Esophagus squamous epithelium (tissue), 5 donors: ENCODE results near the gene HSD17B2. TPM values are rescaled to one million over a fixed set of nuclear protein-coding genes. Genes with fewer than 3 reads are reported as not detected.

Experiments
- DNase-seq: peaks from one replicate; lab custom pipeline; 2025; lab: John Stamatoyannopoulos, UW
- H3K27ac ChIP-seq, 4 donors: fragments of 200-600 bp; sonication (generic); one replicate each; pipeline ENCODE4 v1.5.1; 2016 to 2019; ENCODE audit warnings: mild to moderate bottlenecking in 1 of 4
- H3K27me3 ChIP-seq, 4 donors: fragments of 200-600 bp; sonication (generic); 1 replicate in 3 of 4; 2 replicates in 1 of 4; pipeline versions ENCODE4 v1.5.1 to v1.6.0; 2017 to 2021; ENCODE audit warnings: antibody characterized with exemption in 1 of 4
- H3K36me3 ChIP-seq, 3 donors: fragments of 200-600 bp; sonication (generic); one replicate each; pipeline ENCODE4 v1.5.1; 2016 to 2019
- H3K4me1 ChIP-seq, 3 donors: fragments of 200-600 bp; sonication (generic); one replicate each; pipeline ENCODE4 v1.5.1; 2017 to 2019
- H3K4me3 ChIP-seq, 4 donors: fragments of 200-600 bp; sonication (generic); 1 replicate in 3 of 4; 2 replicates in 1 of 4; pipeline ENCODE4 v1.5.1; 2016 to 2019; ENCODE audit warnings: mild to moderate bottlenecking in 2 of 4, moderate library complexity in 1 of 4
- H3K9me3 ChIP-seq, 3 donors: fragments of 200-600 bp; sonication (generic); one replicate each; pipeline ENCODE4 v1.5.1; 2016 to 2019
- POLR2A ChIP-seq, 4 donors: fragments of 450-650 bp; IDR thresholded peaks; one replicate each; pipeline ENCODE4 v1.6.1; 2017; ENCODE audit warnings: antibody characterized with exemption in 4 of 4, mild to moderate bottlenecking in 4 of 4, moderate library complexity in 3 of 4
- whole genome bisulfite sequencing, 2 donors: methylation state at CpG; one replicate each; pipeline ENCODE4 v1.1.5; 2018; 5-methylcytosine and 5-hydroxymethylcytosine counted together
- intact Hi-C: fragments of 100-400 bp; cut with DNase I; formaldehyde crosslinking; loops from one replicate; pipeline ENCODE4 v1.15.0; 2022
- total RNA-seq, 4 donors: library from RNA; depleted of rRNA; stranded (reverse); fragments of >200 nt; gene quantifications; one replicate each; pipeline ENCODE4 v1.1.0, GENCODE V29; 2016
- TF ChIP-seq, protein P1 (sequence below), 6 experiments: fragments of 450-650 bp in 4 of 6; fragments of 200-600 bp in 2 of 6; sonication (generic) in 2 of 6; IDR thresholded peaks; one replicate each; pipeline ENCODE4 v1.5.1; 2016 to 2019; ENCODE audit warnings: antibody characterized with exemption in 6 of 6, mild to moderate bottlenecking in 4 of 6, moderate library complexity in 4 of 6
- donor health status: DM: yes; HTN: yes; CAD: no.

The HSD17B2 gene
- total RNA-seq, 4 donors from 2014 or later: 0.72 to 5.1 (median 2.5) TPM

DNA sequence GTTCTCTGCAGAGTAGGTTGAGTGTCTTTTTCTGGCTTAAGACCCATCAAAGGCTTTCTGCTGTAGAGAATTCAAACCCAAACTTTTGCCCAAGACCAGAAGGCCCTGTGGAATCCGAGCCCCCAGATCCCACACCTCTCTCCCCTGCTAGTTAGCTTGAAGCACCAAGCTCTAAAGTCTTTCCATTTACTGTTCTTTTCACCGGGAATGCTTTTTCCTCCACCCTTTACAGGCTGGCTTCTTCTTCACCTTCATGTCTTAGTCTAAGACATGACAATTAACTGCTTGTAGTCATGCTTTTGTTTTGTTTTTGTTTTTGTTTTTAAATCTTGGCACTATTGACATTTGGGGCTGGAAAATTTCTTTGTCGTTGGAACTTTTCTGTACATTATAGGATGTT lies 15.5 kb downstream of the HSD17B2 start:
- H3K36me3 ChIP-seq: no peaks in the 10 kb centered on the region
- DNase-seq: no peak
- intact Hi-C loops: no loop called here
- H3K4me3 ChIP-seq: no peak overlapping the region
- H3K27ac ChIP-seq: no peak overlapping the region
- no peaks in the 10 kb centered on the region for H3K27me3 ChIP-seq
- H3K9me3 ChIP-seq: no peaks in the 10 kb centered on the region
- peaks cover 4 to 43% (median 22%) of the 10 kb centered on the region in 3 donors for H3K4me1 ChIP-seq
- no peak for TF ChIP-seq POLR2A (IDR thresholded peaks at IDR 0.05)
- TF ChIP-seq, protein P1, sequence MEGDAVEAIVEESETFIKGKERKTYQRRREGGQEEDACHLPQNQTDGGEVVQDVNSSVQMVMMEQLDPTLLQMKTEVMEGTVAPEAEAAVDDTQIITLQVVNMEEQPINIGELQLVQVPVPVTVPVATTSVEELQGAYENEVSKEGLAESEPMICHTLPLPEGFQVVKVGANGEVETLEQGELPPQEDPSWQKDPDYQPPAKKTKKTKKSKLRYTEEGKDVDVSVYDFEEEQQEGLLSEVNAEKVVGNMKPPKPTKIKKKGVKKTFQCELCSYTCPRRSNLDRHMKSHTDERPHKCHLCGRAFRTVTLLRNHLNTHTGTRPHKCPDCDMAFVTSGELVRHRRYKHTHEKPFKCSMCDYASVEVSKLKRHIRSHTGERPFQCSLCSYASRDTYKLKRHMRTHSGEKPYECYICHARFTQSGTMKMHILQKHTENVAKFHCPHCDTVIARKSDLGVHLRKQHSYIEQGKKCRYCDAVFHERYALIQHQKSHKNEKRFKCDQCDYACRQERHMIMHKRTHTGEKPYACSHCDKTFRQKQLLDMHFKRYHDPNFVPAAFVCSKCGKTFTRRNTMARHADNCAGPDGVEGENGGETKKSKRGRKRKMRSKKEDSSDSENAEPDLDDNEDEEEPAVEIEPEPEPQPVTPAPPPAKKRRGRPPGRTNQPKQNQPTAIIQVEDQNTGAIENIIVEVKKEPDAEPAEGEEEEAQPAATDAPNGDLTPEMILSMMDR (IDR thresholded peaks at IDR 0.05): no peak
- WGBS, 2 donors: 59 to 70% methylated on average over 3 of the region's 3 CpGs

DNA sequence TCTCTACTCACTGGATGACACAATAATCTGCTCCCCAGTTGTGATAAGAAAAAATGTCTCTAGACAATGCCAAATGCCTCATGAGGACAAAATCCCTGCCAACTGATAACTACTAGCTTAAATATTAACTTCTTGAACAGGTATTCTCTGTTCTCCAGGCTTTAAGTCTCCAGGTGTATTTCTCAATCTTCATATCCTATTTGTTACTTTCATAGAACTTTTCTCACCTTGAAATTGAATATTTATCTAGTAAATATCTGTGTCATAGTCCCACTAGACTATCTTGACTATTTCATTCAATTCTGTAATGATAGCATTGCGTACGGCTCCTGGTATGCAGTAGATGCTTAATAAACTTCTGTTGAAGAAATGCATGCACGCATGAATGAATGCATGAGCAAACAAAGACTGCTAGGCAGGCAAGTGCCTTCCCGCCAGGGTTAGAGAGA lies 15.9 kb downstream of the HSD17B2 start:
- H3K4me1 ChIP-seq: peaks cover under 1 to 43% (median 21%) of the 10 kb centered on the region in 3 donors
- no peaks in the 10 kb centered on the region for H3K9me3 ChIP-seq
- no peaks in the 10 kb centered on the region for H3K27me3 ChIP-seq
- H3K4me3 ChIP-seq: no peak overlapping the region
- intact Hi-C loops: no loop called here
- TF ChIP-seq POLR2A (IDR thresholded peaks at IDR 0.05): no peak
- TF ChIP-seq, protein P1 (IDR thresholded peaks at IDR 0.05): no peak
- no peak overlapping the region for H3K27ac ChIP-seq
- no peaks in the 10 kb centered on the region for H3K36me3 ChIP-seq
- WGBS, 2 donors: 93% methylated on average over 4 of the region's 4 CpGs
- DNase-seq: no peak

DNA sequence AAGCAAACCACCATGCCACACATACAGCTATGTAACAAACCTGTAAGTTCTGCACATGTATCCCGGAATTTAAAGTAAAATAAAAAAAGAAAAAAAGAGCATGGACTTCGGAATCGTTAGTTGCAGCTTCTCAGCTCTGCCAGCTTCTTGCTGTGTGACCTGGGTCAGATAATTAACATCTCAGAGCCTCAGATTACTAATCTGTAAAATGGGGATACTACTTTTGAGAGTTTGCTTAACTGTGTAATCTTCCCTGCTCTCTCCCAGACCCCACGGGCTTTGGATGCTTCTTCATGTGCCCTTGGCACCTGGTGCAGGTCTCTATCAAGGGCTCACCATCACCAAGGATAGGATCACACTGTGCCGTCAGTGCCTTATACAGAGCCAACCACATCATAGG lies 16.6 kb downstream of the HSD17B2 start:
- no peak for TF ChIP-seq POLR2A (IDR thresholded peaks at IDR 0.05)
- TF ChIP-seq, protein P1 (IDR thresholded peaks at IDR 0.05): no peak
- H3K36me3 ChIP-seq: no peaks in the 10 kb centered on the region
- intact Hi-C loops: no loop called here
- H3K4me3 ChIP-seq: no peak overlapping the region
- DNase-seq: no peak
- H3K4me1 ChIP-seq: peaks cover 0 to 43% (median 20%) of the 10 kb centered on the region in 3 donors
- no peak overlapping the region for H3K27ac ChIP-seq
- 82 to 83% methylated on average over 5 of the region's 5 CpGs for WGBS, 2 donors
- no peaks in the 10 kb centered on the region for H3K27me3 ChIP-seq
- no peaks in the 10 kb centered on the region for H3K9me3 ChIP-seq

DNA sequence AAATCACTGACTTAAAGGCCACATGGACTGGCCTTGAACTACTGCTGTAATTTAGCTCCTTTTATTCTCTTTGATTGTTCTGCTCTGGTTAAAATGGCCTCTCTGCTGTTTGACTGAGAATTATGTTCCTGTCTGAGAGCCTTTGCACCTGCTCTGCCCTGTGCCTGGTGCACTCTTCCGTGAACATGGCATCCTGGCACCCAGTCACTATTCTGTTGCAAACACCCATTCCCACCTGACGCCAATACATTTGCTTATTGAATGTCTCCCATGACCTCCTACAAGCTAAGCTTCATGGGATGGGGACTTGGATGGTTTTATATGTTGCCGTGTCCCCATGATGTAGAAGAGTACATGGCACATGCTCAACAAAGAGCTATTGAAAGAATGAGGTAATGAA lies 20.1 kb downstream of the HSD17B2 start:
- H3K27ac ChIP-seq: peak overlapping the region; percentile 50 to 79 (median 72)
- intact Hi-C loops: no loop called here
- no peak overlapping the region for H3K4me3 ChIP-seq
- no peaks in the 10 kb centered on the region for H3K36me3 ChIP-seq
- H3K4me1 ChIP-seq: peaks cover 0 to 35% (median 17%) of the 10 kb centered on the region in 3 donors
- H3K27me3 ChIP-seq: no peaks in the 10 kb centered on the region
- TF ChIP-seq, protein P1 (IDR thresholded peaks at IDR 0.05): no peak
- no peak for TF ChIP-seq POLR2A (IDR thresholded peaks at IDR 0.05)
- H3K9me3 ChIP-seq: no peaks in the 10 kb centered on the region
- DNase-seq: no peak
- 91 to 100% methylated on average over 2 to 3 of the region's 3 CpGs for WGBS, 2 donors

DNA sequence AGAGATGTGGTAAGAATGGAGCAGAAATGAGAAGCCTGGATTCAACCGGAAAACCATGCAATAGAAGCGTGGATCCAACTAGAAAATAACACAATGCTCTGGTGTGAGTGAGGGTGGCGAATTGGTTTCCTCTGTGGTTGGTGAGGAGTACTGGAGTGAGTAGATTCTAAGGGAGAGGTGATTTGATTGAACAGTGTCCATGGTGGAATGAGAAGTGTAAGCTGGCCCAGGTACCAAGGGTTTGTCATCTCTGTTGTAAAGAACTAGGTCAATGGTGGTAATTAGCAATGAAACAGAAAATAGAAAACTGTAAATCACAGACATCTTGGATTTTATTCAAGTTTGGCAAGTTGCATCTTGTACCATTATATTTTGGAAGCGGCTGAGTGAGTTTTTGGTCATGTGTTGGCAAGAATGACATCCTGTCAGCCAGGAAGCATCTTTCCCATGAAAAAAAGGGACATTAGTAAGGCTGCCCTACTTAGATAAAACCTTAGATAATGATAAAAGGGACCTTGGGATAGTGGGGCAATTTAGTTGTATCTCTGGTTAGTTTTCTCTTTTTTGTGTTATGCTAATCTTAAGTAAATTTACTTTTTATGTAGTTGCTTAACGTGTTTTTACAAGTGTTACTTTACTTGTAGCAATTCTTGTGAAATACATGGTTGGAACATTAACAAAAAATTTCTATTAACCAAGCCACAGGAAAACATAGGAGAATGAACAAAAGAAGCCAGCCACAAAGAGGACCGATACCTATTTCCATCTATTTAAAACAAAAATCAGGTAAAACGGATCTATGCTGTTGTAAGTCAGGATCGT lies 20.9 kb downstream of the HSD17B2 start:
- Histone ChIP-seq H3K9me3 (no peaks in the 10 kb centered on the region), H3K4me1 (peaks cover 0 to 39% (median 18%) of the 10 kb centered on the region in 3 donors), H3K4me3 (no peak overlapping the region), H3K36me3 (no peaks in the 10 kb centered on the region), H3K27ac (peak overlapping the region; percentile 50 to 79 (median 72)), H3K27me3 (no peaks in the 10 kb centered on the region)
- 32 to 53% methylated on average over 8 of the region's 8 CpGs for WGBS, 2 donors
- TF ChIP-seq, protein P1 (IDR thresholded peaks at IDR 0.05): no peak
- DNase-seq: no peak
- intact Hi-C loops: no loop called here
